ENCODE measurements around the gene DHDH.
A peak's percentile ranks its signal among the peaks of the same experiment; 100 is the strongest.

The DHDH gene

DNA sequence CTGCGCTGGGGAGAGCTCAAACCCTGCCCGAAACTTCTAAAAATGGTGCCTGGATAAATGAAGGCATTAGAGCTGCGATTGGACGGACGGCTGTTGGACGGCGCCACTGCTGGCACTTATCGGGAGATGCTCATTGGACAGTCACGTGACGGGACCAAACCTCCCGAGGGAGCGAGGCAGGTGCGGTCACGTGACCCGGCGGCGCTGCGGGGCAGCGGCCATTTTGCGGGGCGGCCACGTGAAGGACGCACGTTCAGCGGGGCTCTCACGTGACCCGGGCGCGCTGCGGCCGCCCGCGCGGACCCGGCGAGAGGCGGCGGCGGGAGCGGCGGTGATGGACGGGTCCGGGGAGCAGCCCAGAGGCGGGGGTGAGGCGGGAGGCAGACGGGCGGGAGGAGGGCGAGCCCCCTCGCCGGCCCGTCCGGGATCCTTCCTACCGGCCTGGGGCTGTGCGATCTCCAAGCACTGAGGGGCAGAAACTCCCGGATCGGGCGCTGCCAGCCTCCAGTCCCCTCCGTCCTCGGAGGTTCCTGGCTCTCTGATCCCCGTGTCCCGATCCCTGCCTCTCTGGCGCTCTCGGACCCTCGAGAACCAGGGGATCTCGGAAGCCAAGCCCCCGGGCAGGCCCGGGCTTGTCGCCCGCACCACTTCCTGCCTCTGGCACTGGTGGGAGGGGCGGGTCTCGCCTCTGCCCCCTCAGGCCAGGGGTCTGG lies 21.3 kb downstream of the DHDH start, which contains the start of gene BAX:
BAX (plus strand) TSS at position 281 of the 713 bp plus-strand sequence; CDS start at position 335, 54 bp downstream.
- DNase-seq (ENCODE audit: extremely low read depth, low read depth), result peak; percentile 86
- TF ChIP-seq, protein P1, sequence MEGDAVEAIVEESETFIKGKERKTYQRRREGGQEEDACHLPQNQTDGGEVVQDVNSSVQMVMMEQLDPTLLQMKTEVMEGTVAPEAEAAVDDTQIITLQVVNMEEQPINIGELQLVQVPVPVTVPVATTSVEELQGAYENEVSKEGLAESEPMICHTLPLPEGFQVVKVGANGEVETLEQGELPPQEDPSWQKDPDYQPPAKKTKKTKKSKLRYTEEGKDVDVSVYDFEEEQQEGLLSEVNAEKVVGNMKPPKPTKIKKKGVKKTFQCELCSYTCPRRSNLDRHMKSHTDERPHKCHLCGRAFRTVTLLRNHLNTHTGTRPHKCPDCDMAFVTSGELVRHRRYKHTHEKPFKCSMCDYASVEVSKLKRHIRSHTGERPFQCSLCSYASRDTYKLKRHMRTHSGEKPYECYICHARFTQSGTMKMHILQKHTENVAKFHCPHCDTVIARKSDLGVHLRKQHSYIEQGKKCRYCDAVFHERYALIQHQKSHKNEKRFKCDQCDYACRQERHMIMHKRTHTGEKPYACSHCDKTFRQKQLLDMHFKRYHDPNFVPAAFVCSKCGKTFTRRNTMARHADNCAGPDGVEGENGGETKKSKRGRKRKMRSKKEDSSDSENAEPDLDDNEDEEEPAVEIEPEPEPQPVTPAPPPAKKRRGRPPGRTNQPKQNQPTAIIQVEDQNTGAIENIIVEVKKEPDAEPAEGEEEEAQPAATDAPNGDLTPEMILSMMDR (IDR thresholded peaks at IDR 0.05; ENCODE audit: low read depth, low read length), result no peak

- TF ChIP-seq, protein P1 (IDR thresholded peaks at IDR 0.05; ENCODE audit: low read depth, low read length), result no peak
- DNase-seq (ENCODE audit: extremely low read depth, low read depth), result no peak
These were observed 21.9 kb downstream of the DHDH start for GRCh38 chr19:48955308-48955958.

- TF ChIP-seq, protein P1 (IDR thresholded peaks at IDR 0.05; ENCODE audit: low read depth, low read length), result no peak
These were observed 24.5 kb downstream of the DHDH start for GRCh38 chr19:48958006-48958405.

DNA sequence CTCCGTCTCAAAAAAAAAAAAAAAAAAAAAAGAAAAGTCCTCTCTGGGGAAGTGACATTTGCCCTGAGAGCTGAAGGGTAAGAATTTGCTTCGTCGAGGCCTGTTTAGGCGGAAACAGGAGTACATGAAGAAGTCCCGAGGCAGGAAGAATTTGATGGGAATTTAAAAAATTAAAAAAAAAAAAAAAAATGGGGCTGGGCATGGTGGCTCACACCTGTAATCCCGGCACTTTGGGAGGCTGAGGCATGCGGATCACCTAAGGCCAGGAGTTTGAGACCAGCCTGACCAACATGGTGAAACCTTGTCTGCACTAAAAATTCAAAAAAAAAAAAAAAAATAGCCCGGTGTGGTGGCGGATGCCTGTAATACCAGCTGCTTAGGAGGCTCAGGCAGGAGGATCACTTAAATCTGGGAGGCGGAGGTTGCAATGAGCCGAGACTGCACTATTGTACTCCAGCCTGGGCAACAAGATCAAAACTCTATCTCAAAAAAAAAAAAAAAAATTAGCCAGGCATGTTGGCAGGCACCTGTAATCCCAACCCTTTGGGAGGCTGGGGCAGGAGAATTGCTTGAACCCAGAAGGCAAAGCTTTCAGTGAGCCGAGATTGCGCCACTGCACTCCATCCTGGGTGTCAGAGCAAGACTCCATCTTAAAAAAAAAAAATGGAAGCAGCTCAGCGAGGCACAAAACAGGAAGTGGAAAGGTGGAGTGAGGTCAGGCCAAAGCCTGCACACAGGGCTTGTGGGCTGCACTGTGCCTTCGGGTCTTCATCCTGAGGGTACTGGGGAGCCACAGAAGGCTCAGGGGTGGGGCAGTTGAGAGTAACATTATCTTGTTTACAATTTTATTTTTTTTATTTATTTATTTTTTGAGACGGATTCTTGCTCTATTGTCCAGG lies 26.1 kb downstream of the DHDH start:
- TF ChIP-seq, protein P1 (IDR thresholded peaks at IDR 0.05; ENCODE audit: low read depth, low read length), result no peak
- DNase-seq (ENCODE audit: extremely low read depth, low read depth), result no peak

More at GRCh38 chr19:48958006-48958405, 24.5 kb downstream of the DHDH start:
- DNase-seq (ENCODE audit: extremely low read depth, low read depth), result no peak

- TF ChIP-seq, protein P1 (IDR thresholded peaks at IDR 0.05; ENCODE audit: low read depth, low read length), result no peak
- no peak for DNase-seq (ENCODE audit: extremely low read depth, low read depth)
These were observed 27.7 kb downstream of the DHDH start for GRCh38 chr19:48961051-48961649.

DNA sequence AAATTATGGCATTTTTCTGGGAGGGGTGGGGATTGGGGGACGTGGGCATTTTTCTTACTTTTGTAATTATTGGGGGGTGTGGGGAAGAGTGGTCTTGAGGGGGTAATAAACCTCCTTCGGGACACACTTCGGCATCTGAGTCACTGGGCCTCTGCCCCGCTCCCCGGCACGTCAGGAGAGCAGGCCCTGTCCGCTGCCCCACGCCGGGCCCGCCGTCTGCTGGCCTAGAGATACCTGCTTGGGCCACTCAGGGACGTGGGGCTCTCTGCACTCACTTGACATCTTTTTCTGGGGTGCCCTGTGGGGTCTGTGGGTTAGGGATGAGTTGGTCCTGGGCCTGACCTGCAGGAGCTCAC lies 28.2 kb downstream of the DHDH start:
- TF ChIP-seq, protein P1 (IDR thresholded peaks at IDR 0.05; ENCODE audit: low read depth, low read length), result no peak
- no peak for DNase-seq (ENCODE audit: extremely low read depth, low read depth)
